ENCODE data around the gene MRPL24. TPM values are rescaled to one million over a fixed set of nuclear protein-coding genes. Genes with fewer than 3 reads are reported as not detected.

MRPL24 gene
- total and polyA plus RNA-seq, 9 of the 15 experiments (the other 6 are each of a cell fraction or from before 2014, with no cell fraction given), result 74.3 to 267 (median 113) TPM

DNA sequence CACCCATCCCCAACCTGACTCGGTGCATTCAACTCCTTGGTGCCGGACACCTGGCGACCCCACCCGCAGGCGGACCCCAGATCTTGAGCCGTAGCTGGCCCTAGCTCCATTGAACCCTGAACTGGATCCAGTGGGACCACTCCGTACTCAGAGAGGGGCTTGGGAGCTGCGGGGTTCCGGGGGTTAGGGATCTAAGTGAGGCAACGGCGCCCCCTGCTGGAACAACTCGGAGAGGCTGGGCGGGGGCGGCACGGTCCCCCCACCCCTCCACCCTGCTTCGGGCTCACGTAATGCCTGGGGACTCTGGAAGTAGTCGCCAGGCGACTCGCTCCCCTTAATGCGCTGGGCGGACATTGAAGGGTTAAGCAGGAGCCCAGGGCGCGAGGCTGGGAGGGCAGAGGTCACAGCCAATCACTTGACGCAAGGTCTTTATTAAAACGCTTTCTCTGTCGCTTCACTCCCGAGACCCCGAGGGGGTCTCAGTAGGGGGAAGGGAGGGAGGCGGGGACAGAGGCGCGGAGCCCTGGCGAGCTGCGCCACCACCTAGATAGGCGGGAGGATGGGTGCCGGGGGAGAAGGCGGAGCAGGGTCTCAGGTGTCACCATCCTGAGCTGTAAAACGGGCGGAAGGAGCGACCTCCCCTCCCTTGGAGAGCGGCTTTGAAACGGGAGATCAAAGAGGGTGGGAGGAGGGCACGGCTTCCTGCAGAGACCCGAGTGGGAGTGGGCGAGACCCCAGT, 34.8 kb downstream of the MRPL24 start (continued):
- no peak for TF ChIP-seq SREBF1 (IDR thresholded peaks at IDR 0.05; ENCODE audit: borderline replicate concordance, low read depth, low read length)
- TF ChIP-seq ETV6 (IDR thresholded peaks at IDR 0.05; ENCODE audit: borderline replicate concordance in 1 of 2, low read depth in 2 of 2, low read length in 1 of 2), result no peak
- TF ChIP-seq ETV6 (CRISPR knock-in tag; IDR thresholded peaks at IDR 0.05; ENCODE audit: borderline replicate concordance), result no peak
- TF ChIP-seq, protein P1, sequence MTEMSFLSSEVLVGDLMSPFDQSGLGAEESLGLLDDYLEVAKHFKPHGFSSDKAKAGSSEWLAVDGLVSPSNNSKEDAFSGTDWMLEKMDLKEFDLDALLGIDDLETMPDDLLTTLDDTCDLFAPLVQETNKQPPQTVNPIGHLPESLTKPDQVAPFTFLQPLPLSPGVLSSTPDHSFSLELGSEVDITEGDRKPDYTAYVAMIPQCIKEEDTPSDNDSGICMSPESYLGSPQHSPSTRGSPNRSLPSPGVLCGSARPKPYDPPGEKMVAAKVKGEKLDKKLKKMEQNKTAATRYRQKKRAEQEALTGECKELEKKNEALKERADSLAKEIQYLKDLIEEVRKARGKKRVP (CRISPR knock-in tag; IDR thresholded peaks at IDR 0.05), result no peak
- no peak for TF ChIP-seq NCOR1 (IDR thresholded peaks at IDR 0.05)
- no peak for TF ChIP-seq TAF15 (IDR thresholded peaks at IDR 0.05; ENCODE audit: low read depth, low read length)
- TF ChIP-seq TARDBP (IDR thresholded peaks at IDR 0.05), result 0 out of 2 replicates have a peak, but pooled peaks have one; percentile 27
- TF ChIP-seq, protein P2, sequence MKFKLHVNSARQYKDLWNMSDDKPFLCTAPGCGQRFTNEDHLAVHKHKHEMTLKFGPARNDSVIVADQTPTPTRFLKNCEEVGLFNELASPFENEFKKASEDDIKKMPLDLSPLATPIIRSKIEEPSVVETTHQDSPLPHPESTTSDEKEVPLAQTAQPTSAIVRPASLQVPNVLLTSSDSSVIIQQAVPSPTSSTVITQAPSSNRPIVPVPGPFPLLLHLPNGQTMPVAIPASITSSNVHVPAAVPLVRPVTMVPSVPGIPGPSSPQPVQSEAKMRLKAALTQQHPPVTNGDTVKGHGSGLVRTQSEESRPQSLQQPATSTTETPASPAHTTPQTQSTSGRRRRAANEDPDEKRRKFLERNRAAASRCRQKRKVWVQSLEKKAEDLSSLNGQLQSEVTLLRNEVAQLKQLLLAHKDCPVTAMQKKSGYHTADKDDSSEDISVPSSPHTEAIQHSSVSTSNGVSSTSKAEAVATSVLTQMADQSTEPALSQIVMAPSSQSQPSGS (CRISPR knock-in tag; IDR thresholded peaks at IDR 0.05), result no peak
- TF ChIP-seq NRF1 (conservative IDR thresholded peaks at IDR 0.05 in 1 of 2, IDR thresholded peaks at IDR 0.05 in 1 of 2), result peak; percentile 22 to 58; a peak in 2 of 4 replicates
- TF ChIP-seq, protein P3, sequence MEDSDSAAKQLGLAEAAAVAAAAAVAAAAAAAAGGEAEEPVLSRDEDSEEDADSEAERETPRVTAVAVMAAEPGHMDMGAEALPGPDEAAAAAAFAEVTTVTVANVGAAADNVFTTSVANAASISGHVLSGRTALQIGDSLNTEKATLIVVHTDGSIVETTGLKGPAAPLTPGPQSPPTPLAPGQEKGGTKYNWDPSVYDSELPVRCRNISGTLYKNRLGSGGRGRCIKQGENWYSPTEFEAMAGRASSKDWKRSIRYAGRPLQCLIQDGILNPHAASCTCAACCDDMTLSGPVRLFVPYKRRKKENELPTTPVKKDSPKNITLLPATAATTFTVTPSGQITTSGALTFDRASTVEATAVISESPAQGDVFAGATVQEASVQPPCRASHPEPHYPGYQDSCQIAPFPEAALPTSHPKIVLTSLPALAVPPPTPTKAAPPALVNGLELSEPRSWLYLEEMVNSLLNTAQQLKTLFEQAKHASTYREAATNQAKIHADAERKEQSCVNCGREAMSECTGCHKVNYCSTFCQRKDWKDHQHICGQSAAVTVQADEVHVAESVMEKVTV (CRISPR knock-in tag; IDR thresholded peaks at IDR 0.05), result peak; percentile 93
- TF ChIP-seq ATF1 (CRISPR knock-in tag; IDR thresholded peaks at IDR 0.05), result no peak
- TF ChIP-seq ATF1 (tag; IDR thresholded peaks at IDR 0.05), result peak; percentile 62
- peak; percentile 68; the same call in 1 of the 2 replicates for TF ChIP-seq TOE1 (IDR thresholded peaks at IDR 0.05; ENCODE audit: borderline replicate concordance)
- TF ChIP-seq TOE1 (CRISPR knock-in tag; IDR thresholded peaks at IDR 0.05; ENCODE audit: borderline replicate concordance, low read depth), result no peak
- peak; percentile 97 for TF ChIP-seq CC2D1A (IDR thresholded peaks at IDR 0.05)
- TF ChIP-seq ZNF311 (CRISPR knock-in tag; IDR thresholded peaks at IDR 0.05), result 0 out of 2 replicates have a peak, but pooled peaks have one; percentile 11
- no peak for TF ChIP-seq PML (IDR thresholded peaks at IDR 0.05; ENCODE audit: low read length)
- peak; percentile 40 for TF ChIP-seq CXXC5 (CRISPR knock-in tag; IDR thresholded peaks at IDR 0.05)
- TF ChIP-seq, protein P4, sequence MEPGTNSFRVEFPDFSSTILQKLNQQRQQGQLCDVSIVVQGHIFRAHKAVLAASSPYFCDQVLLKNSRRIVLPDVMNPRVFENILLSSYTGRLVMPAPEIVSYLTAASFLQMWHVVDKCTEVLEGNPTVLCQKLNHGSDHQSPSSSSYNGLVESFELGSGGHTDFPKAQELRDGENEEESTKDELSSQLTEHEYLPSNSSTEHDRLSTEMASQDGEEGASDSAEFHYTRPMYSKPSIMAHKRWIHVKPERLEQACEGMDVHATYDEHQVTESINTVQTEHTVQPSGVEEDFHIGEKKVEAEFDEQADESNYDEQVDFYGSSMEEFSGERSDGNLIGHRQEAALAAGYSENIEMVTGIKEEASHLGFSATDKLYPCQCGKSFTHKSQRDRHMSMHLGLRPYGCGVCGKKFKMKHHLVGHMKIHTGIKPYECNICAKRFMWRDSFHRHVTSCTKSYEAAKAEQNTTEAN (CRISPR knock-in tag; IDR thresholded peaks at IDR 0.05), result peak; percentile 57; the same call in 1 of the 2 replicates
- TF ChIP-seq, protein P5, sequence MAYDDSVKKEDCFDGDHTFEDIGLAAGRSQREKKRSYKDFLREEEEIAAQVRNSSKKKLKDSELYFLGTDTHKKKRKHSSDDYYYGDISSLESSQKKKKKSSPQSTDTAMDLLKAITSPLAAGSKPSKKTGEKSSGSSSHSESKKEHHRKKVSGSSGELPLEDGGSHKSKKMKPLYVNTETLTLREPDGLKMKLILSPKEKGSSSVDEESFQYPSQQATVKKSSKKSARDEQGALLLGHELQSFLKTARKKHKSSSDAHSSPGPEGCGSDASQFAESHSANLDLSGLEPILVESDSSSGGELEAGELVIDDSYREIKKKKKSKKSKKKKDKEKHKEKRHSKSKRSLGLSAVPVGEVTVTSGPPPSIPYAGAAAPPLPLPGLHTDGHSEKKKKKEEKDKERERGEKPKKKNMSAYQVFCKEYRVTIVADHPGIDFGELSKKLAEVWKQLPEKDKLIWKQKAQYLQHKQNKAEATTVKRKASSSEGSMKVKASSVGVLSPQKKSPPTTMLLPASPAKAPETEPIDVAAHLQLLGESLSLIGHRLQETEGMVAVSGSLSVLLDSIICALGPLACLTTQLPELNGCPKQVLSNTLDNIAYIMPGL (CRISPR knock-in tag; IDR thresholded peaks at IDR 0.05), result no peak
- TF ChIP-seq DMBX1 (CRISPR knock-in tag; IDR thresholded peaks at IDR 0.05; ENCODE audit: borderline replicate concordance), result no peak
- peak; percentile 86 for TF ChIP-seq SMC3 (conservative IDR thresholded peaks at IDR 0.05; ENCODE audit: insufficient read depth, low read depth, low read length)
